Embryonic facial prominence (tissue), 1 donor: ENCODE results near the gene WASF1.
A peak's percentile ranks its signal among the peaks of the same experiment; 100 is the strongest.
"Not testable (repeated sequence)": the region's sequence is repeated elsewhere in the genome, so short reads cannot be mapped to it uniquely, and the experiment has no call there.

Source experiments
- DNase-seq: peaks from one replicate; pipeline ENCODE4 v3.0.0-alpha.2; 2016; ENCODE audit errors: extremely low spot score

WASF1 gene

GRCh38 chr6:110089323-110089722 is 90.1 kb downstream of the WASF1 start:
- DNase-seq: no peak

- no peak for DNase-seq
Observed at GRCh38 chr6:110085285-110085684, 94.2 kb downstream of the WASF1 start.

GRCh38 chr6:110083875-110084585 is 95.4 kb downstream of the WASF1 start:
- no peak for DNase-seq

- no peak for DNase-seq
Observed at GRCh38 chr6:110075406-110075805, 104.1 kb downstream of the WASF1 start.

- not testable (repeated sequence) for DNase-seq
Observed at GRCh38 chr6:110073474-110073873, 106.0 kb downstream of the WASF1 start.

- DNase-seq: no peak
Observed at GRCh38 chr6:110068592-110068967, 110.9 kb downstream of the WASF1 start.

GRCh38 chr6:110067837-110068591 is 111.5 kb downstream of the WASF1 start:
- DNase-seq: peak; percentile 11

GRCh38 chr6:110064744-110065524 is 114.5 kb downstream of the WASF1 start:
- DNase-seq: no peak

GRCh38 chr6:110063594-110064263 is 115.7 kb downstream of the WASF1 start:
- no peak for DNase-seq

GRCh38 chr6:110055387-110055735 is 124.1 kb downstream of the WASF1 start:
- no peak for DNase-seq

- DNase-seq: no peak
Observed at GRCh38 chr6:110054664-110055386, 124.6 kb downstream of the WASF1 start.

GRCh38 chr6:110053395-110054240 is 125.9 kb downstream of the WASF1 start:
- DNase-seq: peak; percentile 53

- DNase-seq: no peak
Observed at GRCh38 chr6:110050440-110050813, 129.0 kb downstream of the WASF1 start.
